KMS-11 (cell line): ENCODE data around the gene COQ10B.
"Not testable (repeated sequence)": the region's sequence is repeated elsewhere in the genome, so short reads cannot be mapped to it uniquely, and the experiment has no call there.

Source experiments
- H2AFZ ChIP-seq: fragments of 200-600 bp; sonication (generic); 2 replicates; pipeline ENCODE4 v1.6.1; 2016; ENCODE audit warnings: antibody characterized with exemption, mixed run types, low read depth
- H3K27ac ChIP-seq: fragments of 200-600 bp; sonication (generic); 2 replicates; pipeline ENCODE4 v1.6.1; 2016; ENCODE audit warnings: mild to moderate bottlenecking, mixed run types
- H3K27me3 ChIP-seq: fragments of 200-600 bp; sonication (generic); 2 replicates; pipeline ENCODE4 v1.6.1; 2017; ENCODE audit warnings: mild to moderate bottlenecking, low read depth, mixed run types, moderate library complexity; ENCODE audit not compliant: insufficient read depth
- H3K36me3 ChIP-seq: fragments of 200-600 bp; sonication (generic); 2 replicates; pipeline ENCODE4 v1.6.1; 2017; ENCODE audit warnings: mild to moderate bottlenecking, mixed run types; ENCODE audit not compliant: insufficient read depth
- H3K4me1 ChIP-seq: fragments of 200-600 bp; sonication (generic); 2 replicates; pipeline ENCODE4 v1.6.1; 2016; ENCODE audit warnings: mild to moderate bottlenecking, low read depth, mixed run types; ENCODE audit not compliant: poor library complexity, severe bottlenecking
- H3K4me2 ChIP-seq: fragments of 200-600 bp; sonication (generic); 2 replicates; pipeline ENCODE4 v1.7.0; 2016; ENCODE audit warnings: mild to moderate bottlenecking, mixed run types
- H3K4me3 ChIP-seq: fragments of 200-600 bp; sonication (generic); IDR thresholded peaks from 2 replicates; pipeline ENCODE4 v1.6.1; 2017; ENCODE audit warnings: low read depth, low read length, mixed read lengths; ENCODE audit not compliant: insufficient read depth
- H3K79me2 ChIP-seq: fragments of 200-600 bp; sonication (generic); 2 replicates; pipeline ENCODE4 v1.6.1; 2016; ENCODE audit warnings: low read depth, mixed run types; ENCODE audit not compliant: insufficient read depth
- H3K9ac ChIP-seq: fragments of 200-600 bp; sonication (generic); 2 replicates; pipeline ENCODE4 v1.6.1; 2016; ENCODE audit warnings: mild to moderate bottlenecking, mixed run types
- H4K20me1 ChIP-seq: fragments of 200-600 bp; sonication (generic); 2 replicates; pipeline ENCODE4 v1.6.1; 2016; ENCODE audit warnings: mild to moderate bottlenecking, mixed run types; ENCODE audit not compliant: insufficient read depth
- TF ChIP-seq, protein P1 (sequence below): fragments of 200-600 bp; sonication (generic); conservative IDR thresholded peaks from 2 replicates; pipeline ENCODE4 v1.6.1; 2017; ENCODE audit warnings: low read depth, mild to moderate bottlenecking, antibody characterized with exemption, low read length, moderate library complexity, mixed read lengths

Gene COQ10B

DNA sequence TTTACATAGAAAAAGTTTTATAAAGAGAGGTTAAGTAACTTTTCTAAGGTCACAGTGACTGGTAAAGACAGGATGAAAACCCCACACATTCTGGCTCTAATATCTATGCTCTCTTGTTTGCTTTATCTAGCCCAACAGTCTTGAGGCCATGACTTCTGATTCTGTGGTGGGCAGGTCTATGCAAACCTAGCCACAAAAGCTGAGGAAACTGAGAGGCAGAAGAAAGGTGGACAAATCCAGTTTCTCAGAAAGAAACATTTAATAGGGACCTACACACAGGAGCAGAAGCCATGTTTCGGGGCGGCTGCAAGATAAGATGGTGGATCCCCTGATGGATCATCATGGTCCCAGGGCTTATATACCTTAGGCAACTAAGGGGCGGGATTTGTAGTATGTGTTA is 24.4 kb downstream of the COQ10B start:
- H3K36me3 ChIP-seq, result peaks cover 4% of the 10 kb centered on the region; the same call in 1 of the 2 replicates

DNA sequence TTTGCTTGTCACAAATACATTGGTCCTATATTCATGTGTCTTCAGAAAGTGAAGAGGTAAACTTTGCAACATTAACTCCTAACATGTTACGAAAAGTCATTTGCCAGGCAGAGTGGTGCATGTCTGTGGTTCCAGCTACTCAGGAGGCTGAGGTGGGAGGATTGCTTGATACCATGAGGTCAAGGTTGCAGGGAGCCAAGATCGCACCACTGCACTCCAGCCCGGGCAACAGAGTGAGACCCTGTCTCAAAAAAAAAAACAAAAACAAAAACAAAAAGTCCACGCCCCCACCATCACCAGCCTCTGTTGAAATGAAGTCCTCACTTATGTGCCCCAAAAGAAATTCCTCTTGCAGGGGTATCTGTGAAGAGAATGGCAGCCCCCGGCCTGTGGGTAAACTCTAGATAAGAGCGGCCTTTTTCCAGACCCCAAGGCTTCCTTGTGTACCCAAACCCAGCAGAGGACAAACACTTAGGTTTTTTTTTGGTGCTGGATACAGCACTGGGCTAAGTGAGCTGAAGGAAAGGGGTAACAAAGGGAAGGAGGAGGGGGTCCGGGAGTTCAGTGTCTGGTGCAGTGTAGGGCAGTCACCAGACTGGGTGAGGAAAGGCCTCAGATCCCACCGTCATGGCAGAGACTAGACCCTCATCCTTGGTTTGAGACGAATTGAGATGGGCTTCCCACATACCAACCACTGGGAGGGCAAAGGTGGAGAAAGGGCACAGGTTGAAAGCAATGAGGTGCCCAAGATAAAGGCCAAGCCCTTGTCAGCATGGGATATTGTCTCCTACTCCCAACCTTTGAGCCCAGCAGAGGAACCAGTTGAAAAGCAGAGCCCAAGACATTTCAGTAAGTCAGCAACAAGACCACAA is 27.0 kb downstream of the COQ10B start:
- H3K79me2 ChIP-seq, result no peaks in the 10 kb centered on the region
- H3K9ac ChIP-seq, result no peak overlapping the region
- H2AFZ ChIP-seq, result no peak overlapping the region
- H3K4me3 ChIP-seq, result no peak overlapping the region
- peaks cover 40% of the 10 kb centered on the region for H3K4me1 ChIP-seq
- TF ChIP-seq, protein P1, sequence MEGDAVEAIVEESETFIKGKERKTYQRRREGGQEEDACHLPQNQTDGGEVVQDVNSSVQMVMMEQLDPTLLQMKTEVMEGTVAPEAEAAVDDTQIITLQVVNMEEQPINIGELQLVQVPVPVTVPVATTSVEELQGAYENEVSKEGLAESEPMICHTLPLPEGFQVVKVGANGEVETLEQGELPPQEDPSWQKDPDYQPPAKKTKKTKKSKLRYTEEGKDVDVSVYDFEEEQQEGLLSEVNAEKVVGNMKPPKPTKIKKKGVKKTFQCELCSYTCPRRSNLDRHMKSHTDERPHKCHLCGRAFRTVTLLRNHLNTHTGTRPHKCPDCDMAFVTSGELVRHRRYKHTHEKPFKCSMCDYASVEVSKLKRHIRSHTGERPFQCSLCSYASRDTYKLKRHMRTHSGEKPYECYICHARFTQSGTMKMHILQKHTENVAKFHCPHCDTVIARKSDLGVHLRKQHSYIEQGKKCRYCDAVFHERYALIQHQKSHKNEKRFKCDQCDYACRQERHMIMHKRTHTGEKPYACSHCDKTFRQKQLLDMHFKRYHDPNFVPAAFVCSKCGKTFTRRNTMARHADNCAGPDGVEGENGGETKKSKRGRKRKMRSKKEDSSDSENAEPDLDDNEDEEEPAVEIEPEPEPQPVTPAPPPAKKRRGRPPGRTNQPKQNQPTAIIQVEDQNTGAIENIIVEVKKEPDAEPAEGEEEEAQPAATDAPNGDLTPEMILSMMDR, result no peak
- H4K20me1 ChIP-seq, result no peaks in the 10 kb centered on the region; the same call in 1 of the 2 replicates
- H3K36me3 ChIP-seq, result no peaks in the 10 kb centered on the region
- H3K27ac ChIP-seq, result no peak overlapping the region
- no peak overlapping the region for H3K4me2 ChIP-seq
- no peaks in the 10 kb centered on the region for H3K27me3 ChIP-seq

More for the DNA sequence above, 24.4 kb downstream of the COQ10B start:
- Histone ChIP-seq H2AFZ (no peak overlapping the region), H3K4me2 (peak overlapping the region; percentile 64; the same call in 1 of the 2 replicates), H3K27me3 (no peaks in the 10 kb centered on the region), H3K79me2 (no peaks in the 10 kb centered on the region), H3K4me3 (no peak overlapping the region), H3K27ac (peak overlapping the region; percentile 23; the same call in 1 of the 2 replicates), H3K9ac (no peak overlapping the region), H4K20me1 (no peaks in the 10 kb centered on the region; the same call in 1 of the 2 replicates), H3K4me1 (peaks cover 37% of the 10 kb centered on the region)
- TF ChIP-seq, protein P1, result no peak

DNA sequence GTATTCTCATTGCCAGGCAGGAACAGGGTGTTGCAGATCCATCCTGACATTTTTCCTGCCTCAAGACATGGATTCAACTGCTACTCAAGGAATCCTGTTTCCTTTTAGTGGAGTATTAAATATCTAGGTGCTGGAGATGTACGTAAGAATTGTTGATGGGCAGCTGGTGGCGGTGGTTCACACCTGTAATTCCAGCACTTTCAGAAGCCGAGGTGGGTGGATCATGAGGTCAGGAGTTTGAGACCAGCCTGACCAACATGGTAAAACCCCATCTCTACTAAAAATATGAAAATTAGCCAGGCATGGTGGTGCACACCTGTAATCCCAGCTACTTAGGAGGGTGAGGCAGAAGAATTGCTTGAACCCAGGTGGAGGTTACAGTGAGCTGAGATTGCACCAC is 30.9 kb downstream of the COQ10B start:
- not testable (repeated sequence) for H3K9ac ChIP-seq, H2AFZ ChIP-seq, H3K4me3 ChIP-seq, H3K27ac ChIP-seq, H3K27me3 ChIP-seq, H3K4me2 ChIP-seq, H4K20me1 ChIP-seq, H3K36me3 ChIP-seq
- Histone ChIP-seq H3K4me1 (peaks cover 29% of the 10 kb centered on the region), H3K79me2 (peaks cover 12% of the 10 kb centered on the region; the same call in 1 of the 2 replicates)

DNA sequence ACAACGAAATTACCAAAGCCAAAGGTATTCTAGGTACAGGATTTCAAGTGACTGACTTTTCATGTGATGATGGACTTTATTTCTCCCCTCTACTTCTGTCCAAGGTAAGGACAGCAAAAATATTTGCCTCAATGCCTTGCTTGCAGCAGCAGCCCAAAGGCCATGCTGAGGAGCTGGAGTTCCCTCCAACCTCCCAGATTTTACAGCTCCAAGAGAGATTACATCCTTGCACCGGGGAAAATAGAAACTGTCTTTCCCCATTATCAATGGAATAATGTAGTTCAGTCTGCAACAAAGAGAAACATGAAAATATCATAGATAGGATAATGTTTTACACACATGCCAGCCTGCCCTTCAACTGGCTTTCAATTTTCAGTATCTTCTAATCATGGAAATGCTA is 32.8 kb downstream of the COQ10B start:
- Histone ChIP-seq H3K9ac (no peak overlapping the region), H3K4me1 (peaks cover 34% of the 10 kb centered on the region), H2AFZ (no peak overlapping the region), H3K79me2 (peaks cover 29% of the 10 kb centered on the region), H3K27me3 (no peaks in the 10 kb centered on the region), H3K27ac (no peak overlapping the region), H3K36me3 (peaks cover 21% of the 10 kb centered on the region; the same call in 1 of the 2 replicates), H3K4me2 (no peak overlapping the region), H4K20me1 (peaks cover 6% of the 10 kb centered on the region; the same call in 1 of the 2 replicates), H3K4me3 (no peak overlapping the region)
- TF ChIP-seq, protein P1, result no peak

DNA sequence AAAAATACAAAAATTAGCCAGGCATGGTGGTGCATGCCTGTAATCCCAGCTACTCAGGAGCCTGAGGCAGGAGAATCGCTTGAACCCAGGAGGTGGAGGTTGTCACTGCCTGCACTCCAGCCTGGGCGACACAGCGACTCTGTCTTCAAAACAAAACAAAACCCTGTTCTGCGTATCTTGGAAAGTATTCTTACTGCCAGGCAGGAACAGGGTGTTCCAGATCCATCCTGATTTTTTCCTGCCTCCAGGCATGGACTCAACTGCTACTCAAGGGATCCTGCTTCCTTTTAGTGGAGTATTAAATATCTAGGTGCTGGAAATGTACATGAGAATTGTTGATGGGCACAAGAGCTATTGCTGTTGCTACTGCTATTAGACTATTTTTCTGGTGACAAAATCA is 34.0 kb downstream of the COQ10B start:
- H3K79me2 ChIP-seq, result peaks cover 41% of the 10 kb centered on the region
- no peak overlapping the region for H3K4me3 ChIP-seq
- H3K4me1 ChIP-seq, result peaks cover 37% of the 10 kb centered on the region
- H3K36me3 ChIP-seq, result peaks cover 32% of the 10 kb centered on the region
- H3K4me2 ChIP-seq, result no peak overlapping the region
- H2AFZ ChIP-seq, result no peak overlapping the region
- H3K27ac ChIP-seq, result no peak overlapping the region
- H3K9ac ChIP-seq, result no peak overlapping the region
- no peaks in the 10 kb centered on the region for H3K27me3 ChIP-seq
- TF ChIP-seq, protein P1, result no peak
- H4K20me1 ChIP-seq, result peaks cover 13% of the 10 kb centered on the region; the same call in 1 of the 2 replicates
